Neural cell (in vitro differentiated cells): ENCODE data around the gene ABCC3.

ENCODE experiments used
- CTCF ChIP-seq: fragments of 450-650 bp; IDR thresholded peaks from 2 replicates; pipeline ENCODE4 v1.5.1; 2014; ENCODE audit warnings: antibody characterized with exemption, mild to moderate bottlenecking, moderate library complexity; ENCODE audit not compliant: poor library complexity, severe bottlenecking
- EP300 ChIP-seq: fragments of 450-650 bp; conservative IDR thresholded peaks from 2 replicates; pipeline ENCODE4 v1.6.1; 2014; ENCODE audit warnings: antibody characterized with exemption, mild to moderate bottlenecking, moderate library complexity; ENCODE audit not compliant: poor library complexity, severe bottlenecking
- EZH2 ChIP-seq: fragments of 200-600, 300-800 bp; shearing (Covaris generic), sonication (generic); IDR thresholded peaks from 2 replicates; pipeline ENCODE4 v1.6.1; 2014; ENCODE audit warnings: antibody characterized with exemption, low read length, borderline replicate concordance, mild to moderate bottlenecking; ENCODE audit not compliant: insufficient read depth, poor library complexity, severe bottlenecking
- MXI1 ChIP-seq: fragments of 450-650 bp; conservative IDR thresholded peaks from 2 replicates; pipeline ENCODE4 v1.6.1; 2014; ENCODE audit warnings: antibody characterized with exemption, mild to moderate bottlenecking; ENCODE audit not compliant: poor library complexity, severe bottlenecking
- POLR2AphosphoS5 ChIP-seq: IDR thresholded peaks from 2 replicates; pipeline ENCODE4 v1.6.1; 2012
- RAD21 ChIP-seq: fragments of 450-650 bp; conservative IDR thresholded peaks from 2 replicates; pipeline ENCODE4 v1.6.1; 2014; ENCODE audit warnings: antibody characterized with exemption, mild to moderate bottlenecking, moderate library complexity
- TAF1 ChIP-seq: IDR thresholded peaks from 2 replicates; pipeline ENCODE4 v1.6.1; 2012; ENCODE audit warnings: low read depth

GRCh38 chr17:50737118-50737698 is 102.5 kb downstream of the ABCC3 start:
- TF ChIP-seq CTCF (no peak), POLR2AphosphoS5 (no peak), TAF1 (no peak), EP300 (no peak), RAD21 (no peak), EZH2 (no peak), MXI1 (no peak)
